H1 (cell line): ENCODE measurements around the gene AHR. TPM values are rescaled to one million over a fixed set of nuclear protein-coding genes. Genes with fewer than 3 reads are reported as not detected.
"Not testable (repeated sequence)": the region's sequence is repeated elsewhere in the genome, so short reads cannot be mapped to it uniquely, and the experiment has no call there.

Source experiments
- CTCF ChIA-PET: fragments of 300-600 bp; sonication (Branson Sonifier 250); formaldehyde crosslinking; loops from one replicate; lab custom pipeline; 2021; ENCODE audit not compliant: partially characterized antibody; lab: Charles Lee
- POLR2A ChIA-PET: fragments of 300-600 bp; sonication (Branson Sonifier 250); formaldehyde crosslinking; loops from one replicate; lab custom pipeline; 2021; ENCODE audit warnings: inconsistent platforms; ENCODE audit not compliant: partially characterized antibody; lab: Charles Lee
- DNase-seq, 2 experiments: peaks; one replicate each; pipeline versions ENCODE4 v3.0.0 to v3.0.0-alpha.2; 2010 to 2022; ENCODE audit warnings: low spot score in 2 of 2, low read depth in 1 of 2, mixed read lengths in 1 of 2
- FAIRE-seq: peaks from 2 replicates; lab custom pipeline; 2011; peaks lifted over from hg19 to GRCh38; lab: Jason Lieb, UNC
- H2AFZ ChIP-seq: 2 replicates; pipeline ENCODE4 v1.8.1; 2012; ENCODE audit warnings: low read length, inconsistent platforms
- H2AK5ac ChIP-seq: 2 replicates; pipeline ENCODE4 v1.6.1; 2013; ENCODE audit warnings: low read depth, low read length
- H2BK120ac ChIP-seq: replicated peaks from 2 replicates; pipeline ENCODE3; 2013; ENCODE audit warnings: low read depth, low read length, inconsistent platforms
- H2BK12ac ChIP-seq: 2 replicates; pipeline ENCODE4 v1.6.1; 2013; ENCODE audit warnings: low read depth, low read length
- H2BK15ac ChIP-seq: 2 replicates; pipeline ENCODE4 v1.6.1; 2013; ENCODE audit warnings: low read length
- H2BK20ac ChIP-seq: 2 replicates; pipeline ENCODE4 v1.6.1; 2013; ENCODE audit warnings: low read length
- H2BK5ac ChIP-seq: 2 replicates; pipeline ENCODE4 v1.6.1; 2013; ENCODE audit warnings: low read depth, low read length
- H3K14ac ChIP-seq: 2 replicates; pipeline ENCODE4 v1.6.1; 2013; ENCODE audit warnings: inconsistent platforms; ENCODE audit not compliant: insufficient read length
- H3K18ac ChIP-seq: 2 replicates; pipeline ENCODE4 v1.6.1; 2013; ENCODE audit warnings: low read length; ENCODE audit errors: extremely low read depth
- H3K23ac ChIP-seq: 2 replicates; pipeline ENCODE4 v1.6.1; 2013; ENCODE audit warnings: inconsistent platforms; ENCODE audit not compliant: insufficient read length
- H3K23me2 ChIP-seq: 2 replicates; pipeline ENCODE4 v1.6.1; 2013; ENCODE audit warnings: low read depth, low read length
- H3K27ac ChIP-seq: 2 replicates; pipeline ENCODE4 v1.6.1; 2011; ENCODE audit warnings: low read depth, low read length, inconsistent platforms
- H3K27me3 ChIP-seq, 4 experiments: replicated peaks in 1 of 4; 1 replicate in 1 of 4; 2 replicates in 3 of 4; pipeline versions ENCODE4 v1.6.1 to v1.8.1; 2011 to 2013; ENCODE audit warnings: low read length in 3 of 4, mild to moderate bottlenecking in 3 of 4, inconsistent platforms in 2 of 4, mixed read lengths in 2 of 4, moderate library complexity in 1 of 4; ENCODE audit not compliant: control insufficient read depth in 3 of 4, insufficient read depth in 3 of 4; ENCODE audit errors: extremely low read depth in 1 of 4
- H3K36me3 ChIP-seq, 4 experiments: 2 replicates each; pipeline versions ENCODE4 v1.6.1 to v1.8.1; 2011 to 2013; ENCODE audit warnings: mild to moderate bottlenecking in 4 of 4, low read length in 3 of 4, moderate library complexity in 2 of 4, control low read depth in 1 of 4, inconsistent platforms in 1 of 4; ENCODE audit not compliant: insufficient read depth in 4 of 4, control insufficient read depth in 2 of 4
- H3K4ac ChIP-seq: replicated peaks from 2 replicates; pipeline ENCODE3; 2013; ENCODE audit warnings: low read length, low read depth, mixed read lengths, inconsistent platforms; ENCODE audit not compliant: insufficient read length
- H3K4me1 ChIP-seq, 4 experiments: replicated peaks in 1 of 4; 1 replicate in 1 of 4; 2 replicates in 3 of 4; pipeline versions ENCODE4 v1.6.1 to v1.8.1; 2011 to 2013; ENCODE audit warnings: low read length in 3 of 4, inconsistent platforms in 2 of 4, mixed read lengths in 1 of 4; ENCODE audit not compliant: insufficient read depth in 4 of 4, control insufficient read depth in 3 of 4
- H3K4me2 ChIP-seq, 2 experiments: 2 replicates each; pipeline versions ENCODE4 v1.6.1 to v1.8.1; 2011 to 2013; ENCODE audit warnings: low read depth in 2 of 2, low read length in 2 of 2, control low read depth in 1 of 2, inconsistent platforms in 1 of 2, mild to moderate bottlenecking in 1 of 2; ENCODE audit not compliant: insufficient read depth in 1 of 2
- H3K4me3 ChIP-seq, 4 experiments: fragments of 200-600, 300-600 bp in 1 of 4; sonication (generic), shearing (Covaris generic), sonication (Bioruptor Twin) in 1 of 4; 2 replicates each; pipeline versions ENCODE4 v1.5.1 to v1.8.1; 2011 to 2016; ENCODE audit warnings: low read length in 4 of 4, low read depth in 3 of 4, control low read depth in 2 of 4, inconsistent platforms in 2 of 4, mild to moderate bottlenecking in 2 of 4, mixed read lengths in 1 of 4, moderate library complexity in 1 of 4; ENCODE audit not compliant: insufficient read depth in 2 of 4; ENCODE audit errors: extremely low read depth in 1 of 4
- H3K56ac ChIP-seq: replicated peaks from 2 replicates; pipeline ENCODE3; 2013; ENCODE audit warnings: low read depth, mild to moderate bottlenecking, mixed read lengths, low read length, inconsistent platforms; ENCODE audit not compliant: insufficient read length
- H3K79me1 ChIP-seq: 2 replicates; pipeline ENCODE4 v1.6.1; 2013; ENCODE audit warnings: low read depth, low read length, control low read depth
- H3K79me2 ChIP-seq, 2 experiments: 2 replicates each; pipeline versions ENCODE4 v1.6.1 to v1.8.1; 2012 to 2013; ENCODE audit warnings: low read length in 2 of 2, mild to moderate bottlenecking in 2 of 2, inconsistent platforms in 1 of 2; ENCODE audit not compliant: insufficient read depth in 2 of 2, control insufficient read depth in 1 of 2
- H3K9ac ChIP-seq, 4 experiments: replicated peaks in 1 of 4; 1 replicate in 1 of 4; 2 replicates in 3 of 4; pipeline versions ENCODE4 v1.6.1 to v1.8.1; 2011 to 2013; ENCODE audit warnings: low read depth in 3 of 4, low read length in 3 of 4, control low read depth in 2 of 4, mild to moderate bottlenecking in 2 of 4, moderate library complexity in 2 of 4, inconsistent platforms in 1 of 4; ENCODE audit errors: extremely low read depth in 1 of 4
- H3K9me3 ChIP-seq, 2 experiments: 2 replicates each; pipeline versions ENCODE4 v1.6.1 to v1.8.1; 2012 to 2013; ENCODE audit warnings: mild to moderate bottlenecking in 2 of 2, moderate library complexity in 2 of 2, control low read depth in 1 of 2, inconsistent platforms in 1 of 2, low read depth in 1 of 2, low read length in 1 of 2, mixed read lengths in 1 of 2; ENCODE audit not compliant: insufficient read depth in 2 of 2
- H4K20me1 ChIP-seq, 2 experiments: replicated peaks in 1 of 2; 2 replicates each; pipeline versions ENCODE3 to v1.8.1; 2011 to 2013; ENCODE audit warnings: inconsistent platforms in 2 of 2, low read length in 2 of 2, mild to moderate bottlenecking in 1 of 2; ENCODE audit not compliant: insufficient read depth in 2 of 2, control insufficient read depth in 1 of 2
- H4K5ac ChIP-seq: 2 replicates; pipeline ENCODE4 v1.6.1; 2013; ENCODE audit warnings: low read length, low read depth, mixed read lengths, inconsistent platforms; ENCODE audit not compliant: insufficient read length
- H4K8ac ChIP-seq: 2 replicates; pipeline ENCODE4 v1.8.0; 2013; ENCODE audit warnings: mild to moderate bottlenecking, moderate library complexity, low read length, inconsistent platforms; ENCODE audit not compliant: insufficient read depth; ENCODE audit errors: extremely low read depth
- H4K91ac ChIP-seq: replicated peaks from 2 replicates; pipeline ENCODE3; 2013; ENCODE audit warnings: low read length, mixed read lengths, inconsistent platforms; ENCODE audit not compliant: insufficient read length
- WGBS, 2 experiments: shearing (Covaris generic) in 1 of 2; methylation state at CpG; one replicate each; pipeline versions ENCODE4 v1.1.6 to v1.1.7; 2013 to 2015; ENCODE audit warnings: low lambda C conversion rate in 2 of 2, mixed read lengths in 2 of 2, inconsistent platforms in 1 of 2, low coverage in 1 of 2, missing lambda C conversion rate in 1 of 2; ENCODE audit not compliant: insufficient replicate concordance in 2 of 2, insufficient coverage in 1 of 2, insufficient read length in 1 of 2; ENCODE audit errors: extremely low coverage in 1 of 2, missing lambda C conversion rate in 1 of 2; 5-methylcytosine and 5-hydroxymethylcytosine counted together
- polyA plus RNA-seq, 7 experiments: library from polyadenylated mRNA; depleted of rRNA in 3 of 7; stranded (reverse) in 5 of 7; unstranded in 2 of 7; fragments of >200 nt in 5 of 7; fragments of 200-250 nt in 2 of 7; gene quantifications; 1 replicate in 5 of 7; 2 replicates in 1 of 7; 4 replicates in 1 of 7; pipeline versions ENCODE4 v1.2.1 to v1.2.3, GENCODE V29; 2011 to 2013; ENCODE audit warnings: missing spikeins in 2 of 7, mixed read lengths in 2 of 7
- total RNA-seq: library from RNA; stranded (reverse); fragmentation: NEBNext Ultra II Directional; extraction: Animal tissue kit (Norgen Biotek cat#: 25700); gene quantifications from 2 replicates; pipeline ENCODE4 v1.2.1, GENCODE V29; 2021

Gene AHR
- total and polyA plus RNA-seq, 2 of the 8 experiments (the other 6 are each of a cell fraction or from before 2014, with no cell fraction given) = 1.4 to 9.7 TPM

- H3K4me3 ChIP-seq, H3K18ac ChIP-seq, H2BK120ac ChIP-seq, H2BK12ac ChIP-seq, H2AFZ ChIP-seq, H3K23me2 ChIP-seq, H4K5ac ChIP-seq, CTCF ChIA-PET, H3K14ac ChIP-seq, FAIRE-seq, H3K4me2 ChIP-seq, H3K56ac ChIP-seq, DNase-seq, H3K27ac ChIP-seq, H2BK5ac ChIP-seq, H3K23ac ChIP-seq, POLR2A ChIA-PET, H2AK5ac ChIP-seq, H3K79me1 ChIP-seq, H3K27me3 ChIP-seq, H3K79me2 ChIP-seq, H3K9ac ChIP-seq, H4K8ac ChIP-seq, H3K9me3 ChIP-seq, H3K36me3 ChIP-seq, H2BK15ac ChIP-seq, H4K20me1 ChIP-seq, H3K4ac ChIP-seq, H2BK20ac ChIP-seq, H3K4me1 ChIP-seq, H4K91ac ChIP-seq: not testable (repeated sequence)
- WGBS, 2 experiments = 94% methylated on average over 8 of the region's 8 CpGs; no CpG with 5 or more reads in 1 of the 2 experiments
These were observed 84.2 kb downstream of the AHR start for GRCh38 chr7:17382408-17383354.
